Panc1 (cell line): Measurements from ENCODE around the gene FHIT.

Experiments used
- CTCF ChIP-seq: fragments of 450-650 bp; IDR thresholded peaks from 2 replicates; pipeline ENCODE4 v1.5.1; 2017; ENCODE audit warnings: mild to moderate bottlenecking
- POLR2AphosphoS5 ChIP-seq: IDR thresholded peaks from 2 replicates; pipeline ENCODE4 v1.6.1; 2012; ENCODE audit warnings: mild to moderate bottlenecking, low read depth, low read length, moderate library complexity

GRCh38 chr3:59980576-59980975 is 1270.7 kb downstream of the FHIT start:
- TF ChIP-seq CTCF (no peak), POLR2AphosphoS5 (no peak)
